ENCODE data around the gene ANKRD12.

- TF ChIP-seq POLR2AphosphoS5 (IDR thresholded peaks at IDR 0.05; ENCODE audit: insufficient read depth in 1 of 2, low read depth in 1 of 2) (no peak), POLR2A (IDR thresholded peaks at IDR 0.05) (no peak)
These were observed 1.3 kb upstream of the ANKRD12 start for GRCh38 chr18:9135081-9135911.
